ENCODE measurements around the gene ZCCHC18. TPM values are rescaled to one million over a fixed set of nuclear protein-coding genes. Genes with fewer than 3 reads are reported as not detected.
"Not testable (repeated sequence)": the region's sequence is repeated elsewhere in the genome, so short reads cannot be mapped to it uniquely, and the experiment has no call there.

ZCCHC18 gene
- not detected in 2 replicates for total RNA-seq (2022)
- Bru-seq, nascent RNA = not detected
- not detected for BruChase-seq, experiment 1, labeled RNA remaining after a 6-hour chase
- not detected for BruChase-seq, experiment 2, labeled RNA remaining after a 2-hour chase
- long read RNA-seq = 0 reads

DNA sequence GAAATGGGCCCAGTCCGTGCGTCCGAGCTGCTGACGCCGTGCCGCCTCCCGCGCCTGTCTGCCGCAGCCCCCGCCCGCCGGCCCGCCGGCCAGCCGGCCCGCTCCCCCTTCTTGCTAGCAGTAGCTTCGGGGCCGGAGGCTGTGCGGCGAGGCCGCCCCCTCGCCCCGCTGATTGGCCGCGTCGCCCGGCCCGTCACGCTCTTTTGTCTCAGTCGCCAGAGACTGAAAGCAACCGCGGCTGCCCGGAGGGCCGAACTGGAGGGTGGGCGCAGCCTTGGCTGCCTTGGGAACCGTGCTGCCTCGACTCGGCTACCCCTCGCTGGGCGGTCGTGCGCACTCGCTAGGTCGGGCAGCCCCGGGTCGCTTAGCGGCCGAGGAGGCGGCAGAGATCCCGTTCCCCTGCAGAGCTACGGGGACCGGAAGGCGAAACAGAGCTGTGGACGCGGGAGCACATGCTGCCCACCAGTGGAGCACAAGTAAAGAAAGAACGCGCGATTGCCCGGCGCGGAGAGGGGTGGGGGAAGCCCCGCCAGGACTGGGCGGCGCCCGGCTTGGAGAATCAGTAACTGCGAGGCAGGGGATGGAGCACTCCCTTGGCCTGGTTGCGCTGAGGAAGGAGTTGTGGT is at the start of gene ZCCHC18:
TSS of gene ZCCHC18 (plus strand) at position 198 of the 626 bp plus-strand sequence. CDS start 1,589 bp downstream, outside the sequence.
- no TSS peak for BruUV-seq (replicated peaks)
- intact Hi-C loops (cut with micrococcal nuclease) = loop anchor here (2.0 kb wide), 1 partner anchor 426 kb away; the partner anchor contains the start of gene MORF4L2
- ChIA-PET POLR2A (no interaction called here), CTCF (interaction anchor here (0.6 to 2.0 kb wide), 8 partner anchors 9 to 440 kb away, joined by 3 to 11 read pairs (median 4); no protein-coding TSS in a partner anchor)
- Mint-ChIP-seq H3K36me3 (ENCODE audit: insufficient read depth, unreplicated experiment) (no peaks in the 10 kb centered on the region), H3K4me1 (ENCODE audit: insufficient read depth, unreplicated experiment) (peaks cover 8% of the 10 kb centered on the region), H3K9me3 (ENCODE audit: unreplicated experiment) (no peaks in the 10 kb centered on the region), H3K27me3 (ENCODE audit: insufficient read depth, unreplicated experiment) (peaks cover 80% of the 10 kb centered on the region), H3K27ac (ENCODE audit: low read depth, unreplicated experiment) (no peak within 1 kb of the TSS), H3K4me3 (ENCODE audit: unreplicated experiment) (peak within 1 kb of the TSS; percentile 76)
- DNase-seq (ENCODE audit: unreplicated experiment) = peak; percentile 13
- TF ChIP-seq CTCF (IDR thresholded peaks at IDR 0.05; ENCODE audit: unreplicated experiment) = no peak

DNA sequence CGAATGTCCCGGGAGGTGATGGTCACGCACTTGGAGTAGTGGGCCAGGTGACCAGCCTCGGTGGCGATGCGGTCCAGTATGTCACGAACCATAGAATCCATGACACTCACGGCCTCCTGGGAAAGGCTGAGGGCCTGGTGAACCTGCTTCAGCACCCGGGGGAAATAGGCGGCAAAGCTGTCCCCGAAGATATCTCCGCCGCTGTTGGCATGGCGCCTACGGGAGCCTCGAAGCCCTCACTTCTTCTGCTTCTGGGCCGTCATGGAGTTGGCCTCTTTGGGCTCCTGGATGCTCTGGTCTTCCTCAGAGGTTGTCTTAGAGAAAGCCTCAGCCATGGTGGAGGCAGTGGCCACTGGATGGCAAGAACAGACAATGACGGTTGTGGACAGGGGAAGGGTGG is 49.7 kb upstream of the ZCCHC18 start:
- intact Hi-C loops (cut with micrococcal nuclease); H3K9me3 Mint-ChIP-seq (ENCODE audit: unreplicated experiment); DNase-seq (ENCODE audit: unreplicated experiment); H3K27me3 Mint-ChIP-seq (ENCODE audit: insufficient read depth, unreplicated experiment); BruUV-seq (replicated peaks); H3K4me1 Mint-ChIP-seq (ENCODE audit: insufficient read depth, unreplicated experiment); POLR2A ChIA-PET; H3K4me3 Mint-ChIP-seq (ENCODE audit: unreplicated experiment); CTCF ChIA-PET; H3K27ac Mint-ChIP-seq (ENCODE audit: low read depth, unreplicated experiment); H3K36me3 Mint-ChIP-seq (ENCODE audit: insufficient read depth, unreplicated experiment): not testable (repeated sequence)

DNA sequence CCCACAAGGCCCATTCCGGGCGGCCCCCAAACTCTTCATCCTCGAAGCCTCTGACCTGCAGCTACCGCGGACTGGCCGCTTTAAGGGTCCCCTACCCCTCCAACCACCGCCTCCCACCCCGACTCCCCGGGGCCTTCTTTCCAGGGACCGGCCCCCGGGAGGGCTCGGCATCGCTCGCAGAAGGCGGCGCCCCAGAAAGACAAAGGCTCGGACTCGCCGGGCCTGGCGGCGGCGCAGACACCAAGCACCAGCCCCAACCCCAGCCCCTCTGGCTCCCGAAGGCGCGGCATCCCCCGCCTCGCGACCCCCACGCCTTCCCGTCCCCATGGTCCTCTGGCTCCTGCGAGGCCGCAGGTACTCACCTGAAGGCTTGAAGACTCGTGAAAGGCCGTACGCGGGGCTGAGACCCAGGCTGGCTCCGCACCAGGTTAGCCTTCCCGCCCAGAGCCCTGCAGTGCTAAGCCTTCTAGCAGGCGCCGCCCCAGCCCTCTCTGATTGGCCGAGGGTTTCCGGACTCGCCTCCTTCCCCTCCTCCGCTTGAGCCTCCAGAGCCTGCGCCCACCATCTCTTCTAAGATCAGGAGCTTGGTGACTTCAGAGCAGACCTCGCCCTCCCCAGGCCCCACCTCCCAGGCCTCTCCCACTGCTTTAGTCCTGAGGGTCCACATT is 36.4 kb upstream of the ZCCHC18 start, which contains the start of gene TMSB15C:
TSS of gene TMSB15C (minus strand) at position 459 of the 668 bp plus-strand sequence.
- BruUV-seq (replicated peaks); H3K27me3 Mint-ChIP-seq (ENCODE audit: insufficient read depth, unreplicated experiment); H3K4me3 Mint-ChIP-seq (ENCODE audit: unreplicated experiment); DNase-seq (ENCODE audit: unreplicated experiment); H3K9me3 Mint-ChIP-seq (ENCODE audit: unreplicated experiment); intact Hi-C loops (cut with micrococcal nuclease); POLR2A ChIA-PET; CTCF ChIA-PET; H3K4me1 Mint-ChIP-seq (ENCODE audit: insufficient read depth, unreplicated experiment); H3K36me3 Mint-ChIP-seq (ENCODE audit: insufficient read depth, unreplicated experiment); H3K27ac Mint-ChIP-seq (ENCODE audit: low read depth, unreplicated experiment): not testable (repeated sequence)

GRCh38 chrX:104077854-104078253 is 34.5 kb upstream of the ZCCHC18 start:
- H3K4me1 Mint-ChIP-seq (ENCODE audit: insufficient read depth, unreplicated experiment); BruUV-seq (replicated peaks); CTCF ChIA-PET; H3K27ac Mint-ChIP-seq (ENCODE audit: low read depth, unreplicated experiment); H3K27me3 Mint-ChIP-seq (ENCODE audit: insufficient read depth, unreplicated experiment); POLR2A ChIA-PET; H3K36me3 Mint-ChIP-seq (ENCODE audit: insufficient read depth, unreplicated experiment); DNase-seq (ENCODE audit: unreplicated experiment); intact Hi-C loops (cut with micrococcal nuclease); H3K4me3 Mint-ChIP-seq (ENCODE audit: unreplicated experiment); H3K9me3 Mint-ChIP-seq (ENCODE audit: unreplicated experiment): not testable (repeated sequence)

GRCh38 chrX:104084063-104084462 is 28.3 kb upstream of the ZCCHC18 start:
- ChIA-PET POLR2A (no interaction called here), CTCF (interaction anchor here (1.5 to 2.6 kb wide), 2 partner anchors 15 to 52 kb away, joined by 3 to 6 read pairs; no protein-coding TSS in a partner anchor)
- H3K36me3 Mint-ChIP-seq (ENCODE audit: insufficient read depth, unreplicated experiment) = no peaks in the 10 kb centered on the region
- no peak overlapping the region for H3K4me3 Mint-ChIP-seq (ENCODE audit: unreplicated experiment)
- DNase-seq (ENCODE audit: unreplicated experiment) = no peak
- BruUV-seq (replicated peaks) = no TSS peak
- intact Hi-C loops (cut with micrococcal nuclease) = no loop called here
- no peak overlapping the region for H3K27ac Mint-ChIP-seq (ENCODE audit: low read depth, unreplicated experiment)
- no peak for TF ChIP-seq CTCF (IDR thresholded peaks at IDR 0.05; ENCODE audit: unreplicated experiment)
- H3K4me1 Mint-ChIP-seq (ENCODE audit: insufficient read depth, unreplicated experiment) = no peaks in the 10 kb centered on the region
- H3K9me3 Mint-ChIP-seq (ENCODE audit: unreplicated experiment) = no peaks in the 10 kb centered on the region
- H3K27me3 Mint-ChIP-seq (ENCODE audit: insufficient read depth, unreplicated experiment) = peaks cover 11% of the 10 kb centered on the region

Measured in MCF 10A (cell line).